DOHH2 (cell line): ENCODE measurements around the gene GSK3A.

Experiments used
- CTCF ChIP-seq: fragments of 200-600 bp; sonication (generic); IDR thresholded peaks from one replicate; pipeline ENCODE4 v1.5.1; 2014; ENCODE audit warnings: antibody characterized with exemption, mild to moderate bottlenecking, low read depth, low read length; ENCODE audit not compliant: poor library complexity, severe bottlenecking
- EZH2phosphoT487 ChIP-seq: fragments of 200-600 bp; sonication (generic); IDR thresholded peaks from 2 replicates; pipeline ENCODE4 v1.6.1; 2017; ENCODE audit warnings: borderline replicate concordance, mild to moderate bottlenecking, antibody characterized with exemption, low read length, moderate library complexity, mixed read lengths

GRCh38 chr19:42228641-42229040 lies 13.8 kb downstream of the GSK3A start:
- TF ChIP-seq CTCF (no peak), EZH2phosphoT487 (no peak)
